Nephron (organoid): ENCODE measurements around the gene SSX2IP.
A peak's percentile ranks its signal among the peaks of the same experiment; 100 is the strongest.
"Not testable (repeated sequence)": the region's sequence is repeated elsewhere in the genome, so short reads cannot be mapped to it uniquely, and the experiment has no call there.

Source experiments
- H3K27ac Mint-ChIP-seq, 3 experiments: 2 replicates each; pipeline ENCODE4 v1.8.0; 2020; ENCODE audit warnings: mixed read lengths in 3 of 3, mild to moderate bottlenecking in 2 of 3, moderate library complexity in 1 of 3
- H3K27me3 Mint-ChIP-seq: 2 replicates; pipeline ENCODE4 v1.8.0; 2021; ENCODE audit warnings: low read depth, mild to moderate bottlenecking, moderate library complexity, mixed read lengths
- H3K36me3 Mint-ChIP-seq: 2 replicates; pipeline ENCODE4 v1.8.0; 2020; ENCODE audit warnings: low read depth, mixed read lengths
- H3K4me1 Mint-ChIP-seq: 2 replicates; pipeline ENCODE4 v1.8.0; 2020; ENCODE audit warnings: mixed read lengths
- H3K4me3 Mint-ChIP-seq, 3 experiments: 2 replicates each; pipeline ENCODE4 v1.8.0; 2020; ENCODE audit warnings: mild to moderate bottlenecking in 3 of 3, mixed read lengths in 3 of 3, moderate library complexity in 2 of 3
- H3K9me3 Mint-ChIP-seq: 2 replicates; pipeline ENCODE4 v1.8.0; 2020; ENCODE audit warnings: mixed read lengths
- CTCF ChIP-seq, 3 experiments: fragments of 200-600 bp; sonication (generic); IDR thresholded peaks; one replicate each; pipeline ENCODE4 v1.5.0; 2021; ENCODE audit warnings: antibody characterized with exemption in 3 of 3; ENCODE audit not compliant: unreplicated experiment in 3 of 3

SSX2IP gene

DNA sequence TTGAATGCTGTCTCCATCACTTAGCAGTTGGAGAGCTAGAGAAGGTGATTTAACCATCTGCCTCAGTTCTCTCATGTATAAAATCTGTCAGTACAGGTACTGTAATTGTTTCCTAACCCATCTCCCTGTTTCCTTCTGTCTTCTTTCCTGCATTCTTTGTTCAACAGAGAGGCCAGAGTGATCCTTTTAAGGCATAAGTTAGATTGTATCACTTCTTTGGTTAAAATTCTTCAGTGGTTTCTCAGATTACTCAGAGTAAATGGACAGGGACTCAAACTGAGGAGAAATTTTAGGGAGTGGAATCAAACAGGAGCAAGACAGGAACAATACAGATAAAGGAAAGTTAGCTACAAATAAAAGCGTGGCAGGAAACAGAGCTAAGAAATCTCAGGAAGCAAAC lies 45.2 kb upstream of the SSX2IP start:
- TF ChIP-seq CTCF (IDR thresholded peaks at IDR 0.05; ENCODE audit: unreplicated experiment in 3 of 3): no peak
- H3K27ac Mint-ChIP-seq: no peak overlapping the region
- H3K4me1 Mint-ChIP-seq: no peaks in the 10 kb centered on the region
- H3K4me3 Mint-ChIP-seq: no peak overlapping the region
- H3K27me3 Mint-ChIP-seq: no peaks in the 10 kb centered on the region
- H3K9me3 Mint-ChIP-seq: peaks cover 22% of the 10 kb centered on the region
- no peaks in the 10 kb centered on the region for H3K36me3 Mint-ChIP-seq

DNA sequence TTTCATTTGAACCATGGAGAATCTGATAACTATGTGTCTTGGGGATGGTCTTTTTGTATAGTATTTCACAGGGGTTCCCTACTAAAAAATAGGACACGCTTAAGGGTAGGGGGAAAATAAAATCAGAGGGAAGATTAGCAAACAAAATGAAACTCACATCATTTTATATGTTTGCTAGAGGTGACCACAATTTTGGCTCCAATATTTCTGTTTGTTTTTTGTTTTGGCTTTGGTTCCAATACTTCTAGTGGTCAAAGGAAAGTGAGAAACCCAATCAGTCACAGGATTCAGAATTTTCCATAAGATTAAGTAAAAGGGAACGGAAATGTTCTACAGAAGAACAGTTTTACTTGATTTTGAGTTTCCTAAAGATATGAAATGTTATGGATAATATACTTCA lies 42.3 kb upstream of the SSX2IP start:
- Mint-ChIP-seq H3K36me3 (no peaks in the 10 kb centered on the region), H3K4me1 (no peaks in the 10 kb centered on the region), H3K4me3 (no peak overlapping the region), H3K27ac (no peak overlapping the region), H3K9me3 (peaks cover 28% of the 10 kb centered on the region), H3K27me3 (no peaks in the 10 kb centered on the region)
- TF ChIP-seq CTCF (IDR thresholded peaks at IDR 0.05; ENCODE audit: unreplicated experiment in 3 of 3): no peak

- H3K9me3 Mint-ChIP-seq: peaks cover 28% of the 10 kb centered on the region
- TF ChIP-seq CTCF (IDR thresholded peaks at IDR 0.05; ENCODE audit: unreplicated experiment in 3 of 3): no peak
- no peaks in the 10 kb centered on the region for H3K27me3 Mint-ChIP-seq
- H3K4me1 Mint-ChIP-seq: peaks cover 7% of the 10 kb centered on the region
- no peak overlapping the region for H3K4me3 Mint-ChIP-seq
- no peaks in the 10 kb centered on the region for H3K36me3 Mint-ChIP-seq
- no peak overlapping the region for H3K27ac Mint-ChIP-seq
Measured at GRCh38 chr1:84731519-84731918, 41.3 kb upstream of the SSX2IP start.

- H3K4me3 Mint-ChIP-seq, H3K27me3 Mint-ChIP-seq, H3K27ac Mint-ChIP-seq, H3K36me3 Mint-ChIP-seq: not testable (repeated sequence)
- Mint-ChIP-seq H3K9me3 (peaks cover 23% of the 10 kb centered on the region), H3K4me1 (peaks cover 29% of the 10 kb centered on the region)
Measured at GRCh38 chr1:84727711-84728110, 37.5 kb upstream of the SSX2IP start.

GRCh38 chr1:84726593-84727499 lies 36.6 kb upstream of the SSX2IP start:
- Mint-ChIP-seq H3K4me3 (no peak overlapping the region), H3K36me3 (no peaks in the 10 kb centered on the region), H3K27me3 (no peaks in the 10 kb centered on the region), H3K27ac (peak overlapping the region in 2 of 3 experiments; percentile 43 to 67), H3K9me3 (peaks cover 19% of the 10 kb centered on the region), H3K4me1 (peaks cover 34% of the 10 kb centered on the region)
- no peak for TF ChIP-seq CTCF (IDR thresholded peaks at IDR 0.05; ENCODE audit: unreplicated experiment in 3 of 3)

- Mint-ChIP-seq H3K9me3 (peaks cover 6% of the 10 kb centered on the region), H3K27ac (peak overlapping the region in 1 of 3 experiments; percentile 93), H3K4me1 (peaks cover 60% of the 10 kb centered on the region), H3K36me3 (no peaks in the 10 kb centered on the region), H3K4me3 (no peak overlapping the region), H3K27me3 (no peaks in the 10 kb centered on the region)
- TF ChIP-seq CTCF (IDR thresholded peaks at IDR 0.05; ENCODE audit: unreplicated experiment in 3 of 3): peak in 1 of 3 experiments; percentile 10
Measured at GRCh38 chr1:84724128-84724860, 34.0 kb upstream of the SSX2IP start.
